ENCODE measurements around the gene ABCC11. TPM values are rescaled to one million over a fixed set of nuclear protein-coding genes. Genes with fewer than 3 reads are reported as not detected.

ABCC11 gene
- total and polyA plus RNA-seq, 2 of the 13 experiments (the other 11 are each of a cell fraction or from before 2014, with no cell fraction given): 1.0 to 1.4 TPM

- TF ChIP-seq ZBTB40 (IDR thresholded peaks at IDR 0.05): 0 out of 2 replicates have a peak, but pooled peaks have one; percentile 8
- no peak for TF ChIP-seq ZBTB40 (CRISPR knock-in tag; IDR thresholded peaks at IDR 0.05)
- peak; percentile 76 for TF ChIP-seq MED1 (CRISPR knock-in tag; IDR thresholded peaks at IDR 0.05)
- TF ChIP-seq DZIP1 (CRISPR knock-in tag; IDR thresholded peaks at IDR 0.05): no peak
- no peak for TF ChIP-seq ZNF7 (CRISPR knock-in tag; IDR thresholded peaks at IDR 0.05)
- no peak for TF ChIP-seq ZNF512 (CRISPR knock-in tag; IDR thresholded peaks at IDR 0.05)
- no peak for TF ChIP-seq SMARCC2 (IDR thresholded peaks at IDR 0.05)
- no peak; the same call in 1 of the 2 replicates for TF ChIP-seq RXRA (CRISPR knock-in tag; IDR thresholded peaks at IDR 0.05)
- peak; percentile 75; the same call in 1 of the 2 replicates for TF ChIP-seq SMAD3 (CRISPR knock-in tag; IDR thresholded peaks at IDR 0.05)
- peak; percentile 22; the same call in 1 of the 2 replicates for TF ChIP-seq ERF (CRISPR knock-in tag; IDR thresholded peaks at IDR 0.05)
- TF ChIP-seq SPEN (CRISPR knock-in tag; IDR thresholded peaks at IDR 0.05; ENCODE audit: low read depth): no peak
- no peak; the same call in 1 of the 2 replicates for TF ChIP-seq ZNF569 (CRISPR knock-in tag; IDR thresholded peaks at IDR 0.05; ENCODE audit: borderline replicate concordance)
- no peak for TF ChIP-seq ZNF180 (CRISPR knock-in tag; IDR thresholded peaks at IDR 0.05; ENCODE audit: borderline replicate concordance, low read depth)
- TF ChIP-seq GPBP1L1 (CRISPR knock-in tag; IDR thresholded peaks at IDR 0.05): no peak
- peak; percentile 72 for TF ChIP-seq POLR2G (IDR thresholded peaks at IDR 0.05; ENCODE audit: low read depth, low read length)
- no peak for TF ChIP-seq SP2 (CRISPR knock-in tag; IDR thresholded peaks at IDR 0.05)
These were observed 11.7 kb downstream of the ABCC11 start (continued) for GRCh38 chr16:48235556-48236136.

Measured in HepG2 (cell line).